Trophoblast cell (in vitro differentiated cells and primary cell): Measurements from ENCODE around the gene TSC22D3.

Source experiments
- DNase-seq, 2 donors: peaks; one replicate each; pipeline ENCODE4 v3.0.0-alpha.2; 2016
- H2AFZ ChIP-seq: 2 replicates; pipeline ENCODE4 v1.6.1; 2013; ENCODE audit warnings: low read length, moderate library complexity, mild to moderate bottlenecking; ENCODE audit not compliant: insufficient read depth, poor library complexity
- H2AK5ac ChIP-seq: 2 replicates; pipeline ENCODE4 v1.6.1; 2013; ENCODE audit warnings: mild to moderate bottlenecking, low read length
- H2BK120ac ChIP-seq: 2 replicates; pipeline ENCODE4 v1.6.1; 2013; ENCODE audit warnings: low read length, mild to moderate bottlenecking, moderate library complexity; ENCODE audit not compliant: insufficient read depth, poor library complexity
- H2BK12ac ChIP-seq: 2 replicates; pipeline ENCODE4 v1.6.1; 2013; ENCODE audit warnings: mild to moderate bottlenecking, low read length, moderate library complexity
- H2BK5ac ChIP-seq: 2 replicates; pipeline ENCODE4 v1.6.1; 2013; ENCODE audit warnings: low read length, low read depth, moderate library complexity, mild to moderate bottlenecking; ENCODE audit not compliant: poor library complexity
- H3K14ac ChIP-seq: 2 replicates; pipeline ENCODE4 v1.6.1; 2013; ENCODE audit warnings: mild to moderate bottlenecking, low read length
- H3K18ac ChIP-seq: 2 replicates; pipeline ENCODE4 v1.6.1; 2013; ENCODE audit warnings: mild to moderate bottlenecking, low read length
- H3K23ac ChIP-seq: 2 replicates; pipeline ENCODE4 v1.6.1; 2013; ENCODE audit warnings: low read length
- H3K27ac ChIP-seq: 2 replicates; pipeline ENCODE4 v1.5.1; 2013; ENCODE audit warnings: low read depth, mild to moderate bottlenecking, inconsistent platforms, low read length, moderate library complexity
- H3K27me3 ChIP-seq: 2 replicates; pipeline ENCODE4 v1.6.1; 2013; ENCODE audit warnings: inconsistent platforms, mild to moderate bottlenecking, low read length, moderate library complexity; ENCODE audit not compliant: insufficient read depth
- H3K36me3 ChIP-seq, 2 experiments: 1 replicate in 1 of 2; 2 replicates in 1 of 2; pipeline ENCODE4 v1.6.1; 2013; ENCODE audit warnings: low read length in 2 of 2, mild to moderate bottlenecking in 2 of 2, moderate library complexity in 1 of 2; ENCODE audit not compliant: insufficient read depth in 2 of 2, control insufficient read depth in 1 of 2
- H3K4ac ChIP-seq: 2 replicates; pipeline ENCODE4 v1.6.1; 2013; ENCODE audit warnings: low read depth, mild to moderate bottlenecking, low read length, moderate library complexity
- H3K4me1 ChIP-seq, 2 experiments: 1 replicate in 1 of 2; 2 replicates in 1 of 2; pipeline ENCODE4 v1.6.1; 2013; ENCODE audit warnings: low read length in 2 of 2, mild to moderate bottlenecking in 2 of 2, moderate library complexity in 1 of 2; ENCODE audit not compliant: insufficient read depth in 2 of 2, control insufficient read depth in 1 of 2
- H3K4me2 ChIP-seq: 2 replicates; pipeline ENCODE4 v1.6.1; 2013; ENCODE audit warnings: inconsistent platforms, mild to moderate bottlenecking, low read length, moderate library complexity
- H3K4me3 ChIP-seq: 2 replicates; pipeline ENCODE4 v1.5.1; 2013; ENCODE audit warnings: mild to moderate bottlenecking, low read depth, low read length, inconsistent platforms
- H3K79me1 ChIP-seq: one replicate; pipeline ENCODE4 v1.6.1; 2013; ENCODE audit warnings: low read length
- H3K79me2 ChIP-seq: 2 replicates; pipeline ENCODE4 v1.6.1; 2013; ENCODE audit warnings: low read length, mild to moderate bottlenecking; ENCODE audit not compliant: control insufficient read depth, insufficient read depth, poor library complexity
- H3K9ac ChIP-seq: 2 replicates; pipeline ENCODE4 v1.6.1; 2013; ENCODE audit warnings: mild to moderate bottlenecking, low read length
- H3K9me3 ChIP-seq: 2 replicates; pipeline ENCODE4 v1.6.1; 2013; ENCODE audit warnings: low read depth, mild to moderate bottlenecking, control low read depth, inconsistent platforms, low read length; ENCODE audit not compliant: insufficient read depth
- H4K12ac ChIP-seq: 2 replicates; pipeline ENCODE4 v1.6.1; 2013; ENCODE audit warnings: low read depth, mild to moderate bottlenecking, low read length, moderate library complexity
- H4K8ac ChIP-seq: 2 replicates; pipeline ENCODE4 v1.6.1; 2013; ENCODE audit warnings: low read depth, mild to moderate bottlenecking, low read length, moderate library complexity
- H4K91ac ChIP-seq: one replicate; pipeline ENCODE4 v1.6.1; 2013; ENCODE audit warnings: low read depth, mild to moderate bottlenecking, low read length, moderate library complexity
- WGBS: extraction: QIAGEN DNeasy Blood & Tissue Kit; methylation state at CpG from one replicate; pipeline ENCODE4 v1.1.7; 2013; ENCODE audit warnings: missing lambda C conversion rate; ENCODE audit not compliant: insufficient read length, insufficient coverage; ENCODE audit errors: extremely low coverage; 5-methylcytosine and 5-hydroxymethylcytosine counted together

The TSC22D3 gene

DNA sequence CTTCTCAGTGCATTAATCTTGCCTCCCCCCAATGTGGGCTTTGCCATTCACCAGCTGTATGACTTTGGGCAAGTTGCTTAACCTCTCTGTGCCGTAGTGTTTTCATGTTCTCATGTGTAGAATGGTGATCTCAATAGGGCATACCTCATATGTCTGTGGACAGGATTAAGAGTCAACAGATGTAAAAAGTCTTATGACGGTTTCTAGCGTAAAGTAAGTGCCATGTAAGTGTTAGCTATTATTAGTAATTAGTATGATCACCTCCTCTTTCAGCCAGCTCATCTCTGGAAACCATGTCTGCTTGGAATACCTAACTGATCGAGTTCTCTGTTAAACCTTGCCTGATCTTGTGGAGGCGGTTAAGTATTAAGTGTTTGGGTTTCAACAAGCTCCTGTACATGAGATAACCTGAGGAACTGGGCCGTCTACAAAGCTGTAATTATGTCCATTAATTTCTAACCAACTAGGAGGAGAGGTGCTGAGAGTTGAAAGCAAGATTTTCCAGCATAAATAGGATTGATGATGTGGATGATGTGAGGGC is 66.3 kb downstream of the TSC22D3 start:
- Histone ChIP-seq H2BK12ac (no peak overlapping the region), H4K12ac (no peak overlapping the region), H3K23ac (no peak overlapping the region), H2AK5ac (no peak overlapping the region), H2AFZ (no peak overlapping the region), H3K4ac (no peak overlapping the region), H3K4me1 (peaks cover 2 to 5% of the 10 kb centered on the region in 2 experiments), H3K4me2 (no peak overlapping the region), H4K91ac (no peak overlapping the region), H3K27ac (no peak overlapping the region), H3K79me2 (no peaks in the 10 kb centered on the region), H3K27me3 (no peaks in the 10 kb centered on the region), H2BK5ac (no peak overlapping the region), H3K36me3 (peaks cover 4 to 5% of the 10 kb centered on the region in 2 experiments), H3K9me3 (no peaks in the 10 kb centered on the region), H3K79me1 (peaks cover 2% of the 10 kb centered on the region), H2BK120ac (no peak overlapping the region), H3K14ac (no peak overlapping the region), H3K4me3 (no peak overlapping the region), H3K18ac (no peak overlapping the region), H3K9ac (no peak overlapping the region), H4K8ac (no peak overlapping the region)
- peak; percentile 5 to 45 for DNase-seq
- WGBS, result no CpG with 5 or more reads among the region's 6 CpGs

DNA sequence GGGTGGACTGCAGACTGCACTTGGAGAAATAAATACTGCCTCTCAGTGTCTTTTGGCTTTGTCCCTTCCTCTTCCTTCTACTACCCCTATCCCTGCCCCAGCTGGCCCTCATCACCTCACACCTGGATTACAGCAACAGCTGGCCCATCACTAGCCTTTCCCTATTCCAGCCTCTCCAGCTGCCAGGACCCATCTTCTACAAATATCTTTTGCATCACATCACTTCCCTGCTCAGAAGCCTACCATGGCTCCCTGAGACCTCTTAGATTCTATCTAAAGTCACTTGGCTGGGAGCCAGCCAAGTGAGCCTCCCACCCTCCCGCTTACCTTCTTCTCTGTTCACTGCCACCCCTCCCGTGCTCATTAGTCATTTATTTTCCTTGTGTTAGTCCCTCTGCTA is 66.8 kb downstream of the TSC22D3 start:
- no CpG with 5 or more reads among the region's 2 CpGs for WGBS
- Histone ChIP-seq H3K9me3 (no peaks in the 10 kb centered on the region), H2AK5ac (no peak overlapping the region), H3K4me1 (peaks cover 2 to 5% of the 10 kb centered on the region in 2 experiments), H3K4me2 (no peak overlapping the region), H3K18ac (no peak overlapping the region), H4K8ac (no peak overlapping the region), H2BK120ac (no peak overlapping the region), H3K36me3 (peaks cover 0 to 2% of the 10 kb centered on the region in 2 experiments), H2AFZ (no peak overlapping the region), H3K9ac (no peak overlapping the region), H3K79me2 (no peaks in the 10 kb centered on the region), H3K27me3 (no peaks in the 10 kb centered on the region), H3K27ac (no peak overlapping the region), H4K12ac (no peak overlapping the region), H3K23ac (no peak overlapping the region), H2BK5ac (no peak overlapping the region), H3K79me1 (peaks cover 2% of the 10 kb centered on the region), H4K91ac (no peak overlapping the region), H3K4me3 (no peak overlapping the region), H2BK12ac (no peak overlapping the region), H3K4ac (no peak overlapping the region), H3K14ac (no peak overlapping the region)
- DNase-seq, result peak; percentile 68 to 85

DNA sequence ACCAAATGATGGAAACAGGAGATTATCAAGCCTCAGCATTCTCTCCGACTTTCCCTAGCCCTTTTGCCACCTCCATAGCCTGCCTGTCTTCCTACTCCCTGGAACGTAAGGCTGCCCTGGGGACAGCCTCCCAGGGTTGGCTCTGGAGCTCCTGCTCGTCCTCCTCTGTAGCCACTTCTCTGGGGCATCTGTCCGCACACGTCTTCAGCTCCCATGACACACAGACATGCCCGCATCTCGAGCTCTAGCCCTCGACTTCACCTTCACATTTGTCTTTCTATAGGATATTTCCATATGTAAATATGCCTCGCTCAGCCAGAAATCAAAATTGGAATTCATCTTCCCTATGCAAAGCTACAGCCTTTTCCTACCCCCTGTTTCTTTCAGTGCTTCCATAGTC is 67.7 kb downstream of the TSC22D3 start:
- no peak overlapping the region for H2AK5ac ChIP-seq
- no CpG with 5 or more reads among the region's 9 CpGs for WGBS

DNA sequence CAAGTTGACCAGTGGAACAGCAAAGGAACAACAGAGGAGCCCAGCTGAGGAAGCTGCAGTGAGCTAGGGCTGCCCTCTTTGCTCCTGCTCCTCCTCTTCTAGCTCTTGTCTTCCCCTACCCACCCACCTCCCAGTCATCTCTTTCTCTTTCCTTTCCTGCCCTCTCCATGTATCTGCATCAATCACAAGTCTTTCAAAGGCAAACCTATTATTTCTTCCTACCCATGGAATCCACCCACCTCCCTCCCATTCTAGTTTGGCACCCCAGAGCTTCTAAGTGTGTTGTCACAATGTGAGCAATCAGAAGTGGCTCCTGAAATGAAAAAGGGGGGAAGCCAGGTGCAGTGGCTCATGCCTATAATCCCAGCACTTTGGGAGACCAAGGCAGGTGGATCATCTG is 69.3 kb downstream of the TSC22D3 start:
- Histone ChIP-seq H3K79me2 (no peaks in the 10 kb centered on the region), H4K91ac (no peak overlapping the region), H4K12ac (no peak overlapping the region), H3K4me3 (no peak overlapping the region), H3K27me3 (no peaks in the 10 kb centered on the region), H3K4me1 (peaks cover 0 to 3% of the 10 kb centered on the region in 2 experiments), H2AK5ac (no peak overlapping the region), H3K9ac (no peak overlapping the region), H3K27ac (no peak overlapping the region), H4K8ac (no peak overlapping the region), H2BK12ac (no peak overlapping the region), H3K4me2 (no peak overlapping the region), H3K4ac (no peak overlapping the region), H3K9me3 (no peaks in the 10 kb centered on the region), H3K14ac (no peak overlapping the region), H2BK5ac (no peak overlapping the region), H3K23ac (no peak overlapping the region), H2AFZ (no peak overlapping the region), H3K18ac (no peak overlapping the region), H3K36me3 (no peaks in the 10 kb centered on the region), H2BK120ac (no peak overlapping the region), H3K79me1 (peaks cover 2% of the 10 kb centered on the region)
- DNase-seq, result no peak

More for the DNA sequence above, 67.7 kb downstream of the TSC22D3 start:
- Histone ChIP-seq H4K12ac (no peak overlapping the region), H3K4me2 (no peak overlapping the region), H3K79me1 (peaks cover 2% of the 10 kb centered on the region), H2BK5ac (no peak overlapping the region), H3K9me3 (no peaks in the 10 kb centered on the region), H3K23ac (no peak overlapping the region), H2BK12ac (no peak overlapping the region), H3K27ac (no peak overlapping the region), H3K36me3 (no peaks in the 10 kb centered on the region), H3K4me3 (no peak overlapping the region), H4K91ac (no peak overlapping the region), H3K18ac (no peak overlapping the region), H3K4me1 (peaks cover 2 to 5% of the 10 kb centered on the region in 2 experiments), H3K79me2 (no peaks in the 10 kb centered on the region), H3K14ac (no peak overlapping the region), H2AFZ (no peak overlapping the region), H2BK120ac (no peak overlapping the region), H4K8ac (no peak overlapping the region), H3K4ac (no peak overlapping the region), H3K9ac (no peak overlapping the region), H3K27me3 (no peaks in the 10 kb centered on the region)
- DNase-seq, result peak; percentile 12 to 60
